ENCODE data around the gene WWTR1.

GRCh38 chr3:149654188-149654601 lies 3.6 kb downstream of the WWTR1 start:
- TF ChIP-seq CTCF (IDR thresholded peaks at IDR 0.05; ENCODE audit: low read length): no peak
- TF ChIP-seq EZH2 (IDR thresholded peaks at IDR 0.05; ENCODE audit: borderline replicate concordance, low read length): no peak

Measured in OCI-LY1 (cell line).